ENCODE measurements around the gene ABCC10.
"Not testable (repeated sequence)": the region's sequence is repeated elsewhere in the genome, so short reads cannot be mapped to it uniquely, and the experiment has no call there.

Gene ABCC10

DNA sequence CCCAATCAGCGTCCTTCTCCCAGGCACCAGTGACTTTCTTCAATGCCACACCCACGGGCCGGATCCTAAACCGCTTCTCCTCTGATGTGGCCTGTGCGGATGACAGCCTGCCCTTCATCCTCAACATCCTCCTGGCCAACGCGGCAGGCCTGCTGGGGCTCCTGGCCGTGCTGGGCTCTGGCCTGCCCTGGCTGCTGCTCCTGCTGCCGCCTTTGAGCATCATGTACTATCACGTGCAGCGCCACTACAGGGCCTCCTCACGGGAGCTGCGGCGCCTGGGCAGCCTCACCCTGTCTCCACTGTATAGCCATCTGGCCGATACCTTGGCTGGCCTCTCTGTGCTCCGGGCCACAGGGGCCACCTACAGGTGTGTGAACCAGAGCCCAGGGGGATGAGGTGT is 18.2 kb downstream of the ABCC10 start:
- no peak for DNase-seq

DNA sequence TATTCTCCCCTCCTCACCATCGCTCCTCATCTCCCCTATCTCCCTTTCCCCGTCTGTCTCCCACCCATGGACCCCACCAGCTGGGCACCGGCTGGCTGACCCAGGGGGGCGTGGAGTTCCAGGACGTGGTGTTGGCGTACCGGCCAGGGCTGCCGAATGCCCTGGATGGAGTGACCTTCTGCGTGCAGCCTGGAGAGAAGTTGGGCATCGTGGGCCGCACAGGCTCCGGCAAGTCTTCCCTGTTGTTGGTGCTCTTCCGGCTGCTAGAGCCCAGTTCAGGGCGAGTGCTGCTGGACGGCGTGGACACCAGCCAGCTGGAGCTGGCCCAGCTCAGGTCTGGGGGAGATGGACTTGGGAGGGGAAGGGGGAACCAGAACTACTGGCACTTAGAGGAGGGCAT is 20.3 kb downstream of the ABCC10 start:
- no peak for DNase-seq

DNA sequence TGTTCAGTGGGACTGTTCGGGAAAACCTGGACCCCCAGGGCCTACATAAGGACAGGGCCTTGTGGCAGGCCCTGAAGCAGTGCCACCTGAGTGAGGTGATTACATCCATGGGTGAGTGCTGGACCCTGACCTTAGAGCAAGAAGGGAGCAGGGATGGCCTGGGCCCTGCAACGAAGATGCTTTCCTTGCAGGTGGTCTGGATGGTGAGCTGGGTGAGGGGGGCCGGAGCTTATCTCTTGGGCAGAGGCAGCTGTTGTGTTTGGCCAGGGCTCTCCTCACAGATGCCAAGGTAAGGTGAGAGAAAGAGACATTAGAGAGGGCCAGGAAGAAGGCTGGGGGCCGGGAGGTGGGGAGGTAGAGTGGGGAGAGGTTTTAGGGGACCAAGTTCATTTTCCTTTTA is 21.6 kb downstream of the ABCC10 start:
- DNase-seq, result no peak

DNA sequence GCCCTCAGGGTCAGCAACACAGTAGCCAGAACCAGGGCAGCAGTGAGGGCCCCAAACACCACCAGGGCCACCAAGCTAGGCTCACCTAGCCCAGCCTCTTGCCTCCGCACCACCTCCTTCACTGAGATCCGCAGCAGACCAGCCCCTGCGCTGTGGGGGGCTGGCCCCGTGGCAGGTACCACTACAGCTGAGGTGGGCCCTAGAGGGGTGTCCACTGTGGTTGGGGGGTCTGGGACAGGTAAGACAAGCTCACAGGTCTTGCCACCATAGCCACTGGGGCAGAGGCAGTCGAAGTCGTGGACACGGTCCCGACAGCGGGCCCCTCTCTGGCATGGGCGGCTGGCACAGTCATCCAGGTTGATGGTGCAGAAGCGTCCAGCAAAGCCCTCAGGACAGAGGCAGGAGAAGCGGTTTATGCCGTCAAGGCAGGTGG is 23.4 kb downstream of the ABCC10 start:
- no peak for DNase-seq

DNA sequence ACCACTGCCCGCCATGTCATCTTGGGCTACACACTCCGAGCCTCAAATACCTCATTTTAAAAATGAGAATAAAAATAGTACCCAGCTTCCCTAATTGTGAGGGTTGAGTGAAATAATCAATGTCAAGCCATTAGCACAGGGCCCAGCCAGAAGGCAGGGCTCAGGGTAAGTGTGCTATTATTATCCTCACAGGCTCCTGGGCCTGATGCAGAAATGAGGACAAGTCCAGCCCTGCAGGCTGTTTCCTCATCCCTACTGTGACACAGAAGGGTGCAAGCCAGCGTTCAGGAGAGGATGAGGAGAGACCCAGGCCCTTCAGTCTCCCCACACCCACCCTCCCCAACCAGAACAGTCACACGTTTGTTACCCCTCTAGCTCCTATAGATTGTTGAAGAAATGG is 24.0 kb downstream of the ABCC10 start:
- no peak for DNase-seq

DNA sequence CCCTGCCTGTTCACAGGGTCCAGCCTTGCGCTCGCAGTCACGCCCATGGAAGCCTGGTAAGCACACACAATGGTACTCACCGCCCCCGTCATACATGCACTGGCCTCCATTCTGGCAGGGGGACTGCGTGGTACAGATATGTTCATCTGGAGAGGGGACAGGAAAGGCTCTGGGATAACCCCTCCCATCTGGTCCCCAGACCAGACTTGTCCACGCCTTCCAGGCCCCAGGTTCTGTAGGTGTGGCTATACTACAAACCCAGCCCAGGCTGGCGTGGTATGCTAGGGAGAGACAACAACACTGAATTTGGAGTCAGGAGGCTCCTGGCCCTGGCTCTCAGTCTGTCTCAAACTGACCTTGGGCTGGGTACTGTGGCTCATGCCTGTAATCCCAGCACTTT is 24.6 kb downstream of the ABCC10 start:
- DNase-seq, result no peak

DNA sequence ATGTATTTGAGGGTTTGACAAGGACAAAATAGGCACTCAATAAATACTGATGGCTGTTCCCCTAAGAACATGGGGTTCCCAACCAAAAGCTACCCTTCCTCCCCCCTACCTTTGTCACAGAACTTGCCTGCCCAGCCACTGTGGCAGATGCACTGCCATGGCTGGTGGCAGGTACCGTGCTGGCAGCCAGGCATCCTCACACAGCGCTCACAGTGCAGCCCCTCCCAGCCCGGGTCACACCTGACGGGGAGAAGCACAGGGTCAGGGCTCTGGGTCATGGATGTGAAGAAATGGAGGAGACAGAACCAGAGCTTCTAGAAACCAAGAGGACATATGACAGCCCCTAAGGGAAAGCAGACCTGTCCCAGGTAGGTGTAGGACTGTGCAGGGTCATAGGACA is 25.6 kb downstream of the ABCC10 start:
- no peak for DNase-seq

DNA sequence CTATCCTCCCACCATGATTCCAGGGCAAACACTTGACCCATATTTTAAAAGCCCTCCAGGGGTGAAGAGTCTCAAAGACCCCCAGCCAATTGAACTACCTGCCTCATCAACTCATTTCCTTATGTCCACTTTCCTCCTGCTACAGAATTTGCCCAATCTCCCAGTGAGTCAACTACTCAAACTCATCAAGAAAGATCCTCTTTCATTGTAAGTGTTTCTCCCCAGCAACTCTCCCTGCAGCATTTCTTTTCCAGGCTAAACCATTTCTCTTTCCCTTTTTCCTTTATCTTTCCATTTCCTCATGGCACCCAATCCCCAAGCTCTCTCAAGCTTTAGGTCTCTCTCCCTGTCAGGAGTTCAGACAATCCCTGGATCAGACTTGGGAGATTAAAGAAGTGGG is 26.5 kb downstream of the ABCC10 start:
- DNase-seq, result no peak

DNA sequence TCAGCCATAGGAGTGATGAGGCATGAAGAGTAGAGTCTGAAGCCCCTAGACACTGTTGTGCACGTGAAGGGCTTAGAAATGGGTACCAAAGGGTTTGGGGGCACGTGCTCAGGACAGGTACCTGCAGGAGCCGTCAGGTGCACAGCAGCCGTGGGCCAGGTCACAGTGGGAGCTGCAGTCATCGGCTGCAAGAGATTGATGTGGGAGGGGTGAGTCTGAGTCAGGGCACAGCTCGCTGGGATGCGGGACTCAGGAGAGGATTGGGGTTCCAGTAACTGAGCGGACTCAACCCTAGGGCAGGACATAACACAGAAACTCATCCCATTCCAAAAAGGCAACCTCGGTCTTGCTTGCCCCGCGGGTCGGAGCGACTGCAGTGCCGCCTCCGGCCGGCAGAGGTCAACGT is 27.0 kb downstream of the ABCC10 start:
- DNase-seq, result peak; percentile 21

DNA sequence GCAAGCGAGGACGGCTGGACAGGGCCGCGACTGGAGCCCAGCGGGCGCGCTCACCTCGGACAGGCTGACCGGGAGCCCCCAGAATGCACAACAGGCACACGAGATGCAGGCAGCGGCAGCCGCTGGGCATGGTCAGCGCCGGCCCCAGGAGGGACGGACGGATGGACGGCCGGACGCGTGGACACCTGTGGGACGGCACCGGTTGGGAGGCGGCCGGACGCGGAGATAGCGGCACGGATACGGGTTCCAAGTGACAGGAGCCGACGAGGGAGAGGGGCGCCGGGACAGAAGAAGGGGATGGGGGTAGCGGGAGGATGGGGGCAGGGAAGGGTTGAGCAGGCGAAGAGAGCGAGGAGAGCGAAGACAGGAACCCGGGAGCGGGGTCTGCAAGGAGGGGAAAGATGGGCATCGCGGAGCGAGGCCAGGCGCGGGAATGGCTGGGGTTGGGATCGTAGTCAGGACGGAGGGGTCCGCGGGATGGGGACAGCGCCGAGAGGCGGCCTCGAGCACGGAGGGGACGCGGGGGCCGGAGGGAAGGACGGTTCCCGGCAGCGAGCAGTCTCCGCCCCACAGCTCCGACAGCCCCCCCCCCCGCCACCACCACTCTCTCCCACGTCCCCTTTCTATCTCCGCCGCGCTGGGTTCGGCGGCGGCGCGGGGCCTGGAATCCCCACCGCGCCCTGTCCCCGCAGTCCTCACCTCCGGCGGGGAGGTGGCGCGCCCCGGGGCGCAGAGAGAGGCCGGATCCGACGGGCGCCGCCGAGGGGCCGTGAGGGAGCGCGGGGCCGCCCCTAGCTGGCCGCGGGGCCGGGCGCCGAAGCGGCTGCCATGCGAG is 27.6 kb downstream of the ABCC10 start:
- no peak for DNase-seq

DNA sequence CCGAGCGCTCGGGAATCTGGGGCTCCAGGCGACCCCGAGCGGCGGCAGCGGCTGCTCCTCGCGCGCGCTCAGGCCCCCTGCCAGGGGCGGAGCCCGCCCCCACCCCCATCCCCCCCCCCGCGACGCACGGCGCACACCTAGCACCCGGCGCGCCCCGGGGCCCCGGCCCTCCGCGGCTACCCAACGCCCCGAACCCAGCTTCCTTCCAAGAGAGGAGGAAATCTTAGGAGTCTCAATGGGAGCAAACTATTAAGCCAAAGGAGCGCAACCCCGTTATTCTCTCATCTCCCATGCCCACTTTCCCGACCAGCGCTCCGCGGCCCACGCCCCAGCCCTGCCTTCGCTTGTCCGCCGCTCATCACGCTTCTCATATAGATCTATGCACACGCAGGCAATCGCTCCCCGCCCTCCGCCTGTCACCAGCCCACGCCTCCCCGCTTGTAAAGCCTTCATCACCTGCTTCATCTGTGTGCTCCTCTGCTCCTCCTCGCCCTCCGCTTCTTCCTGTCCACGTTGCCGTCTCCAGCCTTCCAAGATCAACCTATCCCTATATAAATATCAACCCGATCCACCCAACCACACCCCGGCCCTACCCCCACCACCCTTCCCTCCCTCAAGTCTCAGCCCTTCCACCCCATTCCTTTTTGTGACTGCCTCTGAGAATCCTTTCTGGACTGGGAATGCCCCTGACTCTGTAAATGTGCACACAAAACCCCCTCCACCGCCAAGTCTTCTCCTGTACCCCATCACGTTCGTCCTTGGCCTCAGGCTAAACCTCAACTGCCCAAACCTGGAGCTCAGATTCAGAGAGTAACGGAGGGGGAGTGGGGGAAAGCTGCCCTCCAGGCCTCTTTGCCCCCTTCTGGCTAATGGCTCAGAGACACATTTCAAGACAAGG is 28.4 kb downstream of the ABCC10 start, which contains the start of gene DLK2:
TSS of gene DLK2 (minus strand) at position 18 of the 898 bp plus-strand sequence. CDS start 723 bp downstream, outside the sequence.
- DNase-seq, result peak; percentile 6

DNA sequence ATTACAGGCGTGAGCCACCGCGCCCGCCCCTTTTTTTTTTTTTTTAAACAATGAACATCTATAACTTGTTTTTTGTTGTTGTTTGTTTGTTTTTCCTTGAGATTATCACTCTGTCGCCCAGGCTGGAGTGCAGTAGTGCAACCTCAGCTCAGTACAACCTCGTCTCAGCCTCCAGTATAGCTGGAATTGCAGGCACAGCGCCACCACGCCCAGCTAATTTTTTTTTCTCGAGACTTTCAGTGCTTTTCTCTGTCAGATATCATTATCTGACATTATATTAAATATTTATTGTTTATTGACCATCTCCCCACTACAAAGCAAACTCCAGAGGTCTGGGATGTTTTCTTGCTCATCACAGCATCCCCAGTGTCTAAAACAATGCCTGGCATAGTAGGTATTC is 30.3 kb downstream of the ABCC10 start:
- DNase-seq, result no peak

DNA sequence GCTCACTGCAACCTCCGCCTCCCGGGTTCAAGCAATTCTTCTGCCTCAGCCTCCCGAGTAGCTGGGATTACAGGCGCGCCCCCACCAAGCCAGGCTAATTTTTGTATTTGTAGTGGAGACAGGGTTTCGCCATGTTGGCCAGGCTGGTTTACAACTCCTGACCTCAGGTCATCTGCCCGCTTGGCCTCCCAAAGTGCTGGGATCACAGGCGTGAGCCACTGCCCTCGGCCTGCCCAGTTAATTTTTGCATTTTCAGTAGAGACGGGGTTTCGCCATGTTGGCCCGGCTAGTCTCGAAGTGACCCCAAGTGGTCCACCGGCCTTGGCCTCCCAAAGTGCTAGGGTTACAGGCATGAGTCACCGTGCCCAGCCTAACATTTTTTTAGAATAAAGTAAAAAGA is 30.8 kb downstream of the ABCC10 start:
- not testable (repeated sequence) for DNase-seq

DNA sequence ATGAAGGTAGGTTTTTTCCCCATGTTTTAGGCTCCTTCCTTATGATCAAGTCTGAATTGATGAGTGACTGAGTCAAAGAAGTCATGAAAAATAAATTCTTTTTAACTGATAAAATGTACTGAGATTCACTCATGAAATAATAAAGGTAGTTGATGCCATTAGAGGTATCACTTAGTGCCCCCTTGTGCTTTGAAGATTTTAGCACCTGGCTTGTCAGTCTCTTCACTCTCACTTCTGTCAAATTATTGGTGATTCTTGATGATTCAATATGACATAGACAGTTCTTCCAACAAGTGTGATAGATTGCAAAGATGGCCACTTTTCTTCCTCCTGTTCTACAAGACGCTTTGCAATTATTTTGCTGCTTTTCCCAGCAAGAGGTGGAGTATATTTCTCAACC is 32.2 kb downstream of the ABCC10 start:
- no peak for DNase-seq

DNA sequence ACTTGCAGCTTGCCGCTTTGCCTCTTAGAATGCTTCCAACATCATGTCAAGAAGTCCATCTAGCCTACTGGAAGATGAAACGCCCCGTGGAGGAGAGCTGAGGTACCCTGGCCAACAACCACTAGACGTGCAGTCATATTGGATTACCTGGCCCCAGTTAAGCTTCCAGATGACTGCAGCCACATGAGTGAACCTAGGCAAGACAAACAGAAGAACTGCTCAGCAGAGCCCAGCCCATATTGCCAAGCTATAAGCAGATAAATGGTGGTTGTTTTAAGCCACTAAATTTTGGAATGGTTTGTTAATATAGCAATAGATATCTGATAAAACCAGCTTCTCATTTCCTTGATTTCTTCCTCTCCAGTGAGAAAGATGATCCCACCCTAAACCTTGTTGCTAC is 32.7 kb downstream of the ABCC10 start:
- DNase-seq, result no peak

DNA sequence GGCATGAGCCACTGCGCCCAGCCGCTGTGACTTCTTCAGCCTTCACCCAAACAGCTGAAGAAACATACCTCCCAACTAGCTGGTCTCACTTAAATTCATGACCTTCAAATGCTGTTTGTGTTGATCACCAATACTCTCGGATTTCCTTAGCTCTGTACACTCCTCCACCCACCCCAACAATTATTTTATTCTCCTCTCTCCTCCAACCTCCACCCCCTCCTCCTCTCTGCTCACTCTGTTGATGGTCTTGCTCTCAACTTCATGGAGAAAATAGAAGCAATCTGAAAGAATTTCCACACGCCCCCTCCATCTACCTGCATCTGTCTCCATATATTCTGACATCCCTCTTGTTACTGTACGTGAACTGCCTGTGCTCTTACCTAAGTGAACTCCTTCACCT is 34.6 kb downstream of the ABCC10 start:
- DNase-seq, result no peak

DNA sequence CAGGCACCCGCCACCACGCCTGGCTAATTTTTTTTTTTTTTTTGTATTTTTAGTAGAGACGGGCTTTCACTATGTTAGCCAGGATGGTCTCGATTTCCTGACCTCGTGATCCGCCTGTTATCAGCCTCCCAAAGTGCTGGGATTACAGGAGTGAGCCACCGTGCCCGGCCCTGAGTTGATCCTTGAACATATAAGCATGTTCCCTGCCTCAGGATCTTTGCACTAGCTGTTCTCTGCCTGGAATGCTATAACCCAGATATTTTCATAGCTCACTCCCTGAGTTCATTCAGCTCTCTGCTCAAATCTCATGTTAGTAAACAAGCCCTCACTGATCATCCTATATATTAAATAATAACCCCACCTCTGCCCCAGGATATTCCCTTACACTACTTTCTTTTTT is 37.0 kb downstream of the ABCC10 start:
- DNase-seq, result no peak

DNA sequence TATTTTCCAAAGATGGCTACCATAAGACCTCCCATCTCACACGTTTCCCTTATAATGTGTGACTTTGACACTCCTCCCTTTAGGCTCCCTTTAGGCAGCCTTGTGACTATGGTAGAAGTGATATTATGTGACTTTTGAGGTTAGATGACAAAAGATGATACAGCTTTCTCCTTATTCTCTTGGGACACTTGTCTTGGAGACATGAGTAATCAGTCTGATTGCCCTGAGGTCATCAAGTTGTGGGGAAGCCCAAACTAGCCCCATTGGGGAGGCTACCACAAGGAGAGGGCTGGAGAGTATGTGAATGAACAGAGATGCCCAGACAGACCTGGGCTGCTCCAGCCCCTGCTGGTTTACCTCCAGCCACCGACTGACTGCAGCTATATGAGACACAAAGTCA is 38.6 kb downstream of the ABCC10 start:
- no peak for DNase-seq

DNA sequence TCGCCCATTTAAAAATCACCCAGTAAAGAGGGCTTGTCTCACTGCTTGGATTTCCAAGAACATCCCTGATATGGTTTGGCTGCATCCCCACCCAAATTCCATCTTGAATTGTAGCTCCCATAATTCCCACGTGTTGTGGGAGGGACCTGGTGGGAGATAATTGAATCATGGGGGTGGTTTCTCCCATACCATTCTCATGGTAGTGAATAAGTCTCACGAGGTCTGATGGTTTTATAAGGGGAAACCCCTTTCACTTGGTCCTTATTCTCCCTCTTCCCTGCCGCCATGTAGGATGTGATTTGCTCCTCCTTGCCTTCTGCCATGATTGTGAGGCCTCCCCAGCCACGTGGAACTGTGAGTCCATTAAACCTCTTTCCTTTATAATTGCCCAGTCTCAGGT is 39.9 kb downstream of the ABCC10 start:
- not testable (repeated sequence) for DNase-seq

DNA sequence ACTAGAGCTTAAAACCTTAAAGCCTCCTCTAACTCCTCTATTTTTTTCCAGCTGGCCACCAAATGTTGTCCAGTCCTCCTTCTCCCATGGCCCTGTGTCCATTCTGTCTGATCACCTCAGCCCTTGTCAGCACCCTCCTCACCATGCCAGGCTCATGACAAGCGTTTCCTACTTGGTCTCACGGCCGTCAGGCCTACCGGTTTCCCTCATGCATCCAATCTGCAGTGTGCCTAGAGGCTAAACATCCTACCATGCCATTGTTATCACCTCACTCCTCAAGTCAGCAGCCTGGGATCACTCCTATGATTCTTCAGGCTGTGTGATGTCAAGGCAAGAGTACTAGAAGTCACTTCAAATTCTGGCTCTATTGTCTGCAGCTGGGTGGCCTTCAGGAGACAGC is 40.4 kb downstream of the ABCC10 start:
- no peak for DNase-seq

DNA sequence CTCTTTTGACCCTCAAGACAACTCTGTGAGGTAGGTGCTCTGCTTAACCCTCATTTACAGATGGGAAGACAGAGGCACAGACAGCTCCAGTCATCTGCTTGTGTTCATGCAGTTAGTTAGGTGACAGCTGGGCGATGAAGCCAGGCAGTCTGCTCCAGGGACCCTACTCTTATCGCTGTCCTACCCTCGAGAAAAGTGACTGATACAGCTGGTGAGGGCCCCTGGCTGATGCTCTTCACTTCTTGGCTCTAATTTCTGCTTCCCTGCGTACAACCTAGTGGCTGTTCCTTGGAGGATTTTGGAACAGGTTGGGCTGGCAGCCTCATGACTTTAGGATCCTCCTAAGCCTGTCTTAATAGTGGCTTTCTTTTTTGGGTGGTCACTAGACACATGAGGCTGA is 40.9 kb downstream of the ABCC10 start:
- no peak for DNase-seq

DNA sequence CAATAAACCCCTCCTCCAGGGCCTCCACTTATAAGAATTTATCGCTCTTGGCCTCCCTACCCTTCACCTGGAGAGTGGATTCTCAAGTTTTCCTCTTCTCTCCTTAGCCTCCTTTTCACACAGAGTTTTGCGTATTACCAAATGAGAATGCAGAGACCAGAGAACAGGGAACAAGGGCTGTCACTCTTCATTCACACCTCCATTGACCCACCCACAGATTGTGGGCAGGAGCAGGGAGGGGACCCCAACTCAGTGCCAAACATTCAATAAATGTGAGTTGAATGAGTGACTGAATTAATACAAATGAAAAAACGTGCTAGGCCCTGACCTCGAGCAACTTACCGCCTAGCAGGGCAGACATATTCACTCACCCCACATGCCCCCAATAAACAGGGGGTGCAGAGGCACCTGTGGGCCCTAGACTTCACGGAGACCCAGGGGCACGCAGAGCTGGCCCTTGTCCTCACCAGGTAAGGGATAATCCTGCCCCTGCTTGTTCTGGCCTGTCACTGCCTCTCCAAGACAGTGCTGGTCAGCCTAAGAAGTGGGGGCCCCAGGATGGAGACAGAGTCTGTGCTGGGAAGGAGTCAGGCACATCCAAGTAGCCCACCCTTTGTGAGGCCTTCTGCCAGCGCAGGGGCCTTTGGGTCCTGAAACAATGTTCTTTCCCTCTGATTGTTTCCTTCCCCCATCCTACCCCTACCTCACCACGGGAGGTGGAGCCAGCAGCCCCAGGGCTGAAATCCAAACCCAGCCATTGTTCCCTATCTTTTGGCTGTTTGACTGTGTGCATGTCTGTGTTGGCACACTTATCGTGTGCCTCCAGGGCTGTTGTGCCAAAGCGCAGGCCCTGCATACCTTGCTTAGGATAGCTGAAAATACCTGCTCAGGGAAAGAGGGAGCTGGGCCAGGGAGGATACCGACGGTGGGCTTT is 41.7 kb downstream of the ABCC10 start:
- no peak for DNase-seq

DNA sequence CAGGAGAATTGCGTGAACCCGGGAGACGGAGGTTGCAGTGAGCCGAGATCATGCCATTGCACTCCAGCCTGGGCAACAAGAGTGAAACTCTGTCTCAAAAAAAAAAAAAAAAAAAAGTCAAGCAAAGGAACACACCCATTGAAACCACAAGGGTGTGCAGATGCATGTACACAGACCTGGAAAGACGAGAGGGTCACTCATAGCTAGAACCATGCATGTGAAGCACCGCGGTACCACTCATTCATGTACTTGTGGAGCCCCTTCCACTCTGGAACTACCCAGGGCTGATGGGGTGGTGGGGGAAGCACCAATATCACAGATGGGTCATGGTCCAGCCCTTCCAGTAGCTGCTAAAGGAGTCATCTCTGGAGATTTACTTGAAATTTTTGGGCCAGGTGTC is 42.6 kb downstream of the ABCC10 start:
- no peak for DNase-seq
